ENCODE data around the gene NUP210L. TPM values are rescaled to one million over a fixed set of nuclear protein-coding genes. Genes with fewer than 3 reads are reported as not detected.

Gene NUP210L
- total and polyA plus RNA-seq, 9 of the 15 experiments (the other 6 are each of a cell fraction or from before 2014, with no cell fraction given): 0.01 to 0.04 TPM; not detected in 7

DNA sequence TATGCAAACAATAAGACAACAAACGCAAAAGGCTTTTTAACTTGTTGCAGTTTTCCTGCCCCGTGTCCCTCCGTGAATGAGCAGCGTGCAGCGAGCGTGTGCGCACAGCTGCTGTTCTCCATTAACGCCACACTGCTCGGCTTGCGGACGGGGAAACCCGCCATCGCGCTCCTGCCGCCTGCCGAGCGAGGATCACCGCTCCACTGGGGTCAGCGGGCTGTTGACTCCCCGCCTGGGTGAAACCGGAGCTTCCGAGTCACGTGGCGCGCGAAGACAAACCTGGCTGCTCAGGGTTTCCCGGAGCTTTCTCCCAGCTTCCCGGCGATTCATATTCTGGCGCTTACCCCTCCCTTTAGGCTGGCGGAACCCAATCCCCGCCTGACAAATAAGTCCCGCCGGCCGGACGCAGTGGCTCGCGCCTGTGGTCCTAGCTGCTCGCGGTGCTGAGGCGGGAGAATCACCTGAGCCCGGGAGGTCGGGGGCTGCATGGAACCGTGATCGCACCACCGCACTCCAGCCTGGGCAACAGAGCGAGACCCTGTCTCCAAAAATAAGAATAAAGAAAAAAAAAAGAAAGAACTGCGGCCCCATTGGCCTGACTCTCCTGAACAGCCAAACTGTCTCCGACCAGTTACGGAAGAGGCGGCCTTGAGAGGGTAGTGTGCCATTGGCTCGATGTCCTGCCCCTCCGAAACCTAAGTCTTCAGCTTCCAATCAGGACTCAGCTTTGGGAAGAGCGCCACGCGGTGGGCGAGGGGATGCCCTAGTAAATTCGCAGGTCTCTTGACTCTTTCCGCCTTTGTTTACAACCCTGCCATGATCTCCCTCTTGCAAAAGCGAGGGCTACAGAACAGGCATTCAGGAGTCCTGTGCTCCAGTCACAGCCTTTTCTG lies 187.5 kb downstream of the NUP210L start, which contains the start of gene CREB3L4 (continued):
- TF ChIP-seq, protein P1, sequence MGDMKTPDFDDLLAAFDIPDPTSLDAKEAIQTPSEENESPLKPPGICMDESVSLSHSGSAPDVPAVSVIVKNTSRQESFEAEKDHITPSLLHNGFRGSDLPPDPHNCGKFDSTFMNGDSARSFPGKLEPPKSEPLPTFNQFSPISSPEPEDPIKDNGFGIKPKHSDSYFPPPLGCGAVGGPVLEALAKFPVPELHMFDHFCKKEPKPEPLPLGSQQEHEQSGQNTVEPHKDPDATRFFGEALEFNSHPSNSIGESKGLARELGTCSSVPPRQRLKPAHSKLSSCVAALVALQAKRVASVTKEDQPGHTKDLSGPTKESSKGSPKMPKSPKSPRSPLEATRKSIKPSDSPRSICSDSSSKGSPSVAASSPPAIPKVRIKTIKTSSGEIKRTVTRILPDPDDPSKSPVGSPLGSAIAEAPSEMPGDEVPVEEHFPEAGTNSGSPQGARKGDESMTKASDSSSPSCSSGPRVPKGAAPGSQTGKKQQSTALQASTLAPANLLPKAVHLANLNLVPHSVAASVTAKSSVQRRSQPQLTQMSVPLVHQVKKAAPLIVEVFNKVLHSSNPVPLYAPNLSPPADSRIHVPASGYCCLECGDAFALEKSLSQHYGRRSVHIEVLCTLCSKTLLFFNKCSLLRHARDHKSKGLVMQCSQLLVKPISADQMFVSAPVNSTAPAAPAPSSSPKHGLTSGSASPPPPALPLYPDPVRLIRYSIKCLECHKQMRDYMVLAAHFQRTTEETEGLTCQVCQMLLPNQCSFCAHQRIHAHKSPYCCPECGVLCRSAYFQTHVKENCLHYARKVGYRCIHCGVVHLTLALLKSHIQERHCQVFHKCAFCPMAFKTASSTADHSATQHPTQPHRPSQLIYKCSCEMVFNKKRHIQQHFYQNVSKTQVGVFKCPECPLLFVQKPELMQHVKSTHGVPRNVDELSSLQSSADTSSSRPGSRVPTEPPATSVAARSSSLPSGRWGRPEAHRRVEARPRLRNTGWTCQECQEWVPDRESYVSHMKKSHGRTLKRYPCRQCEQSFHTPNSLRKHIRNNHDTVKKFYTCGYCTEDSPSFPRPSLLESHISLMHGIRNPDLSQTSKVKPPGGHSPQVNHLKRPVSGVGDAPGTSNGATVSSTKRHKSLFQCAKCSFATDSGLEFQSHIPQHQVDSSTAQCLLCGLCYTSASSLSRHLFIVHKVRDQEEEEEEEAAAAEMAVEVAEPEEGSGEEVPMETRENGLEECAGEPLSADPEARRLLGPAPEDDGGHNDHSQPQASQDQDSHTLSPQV (IDR thresholded peaks at IDR 0.05): peak; percentile 50; the same call in 1 of the 2 replicates
- TF ChIP-seq RBM17 (IDR thresholded peaks at IDR 0.05; ENCODE audit: borderline replicate concordance, low read depth, low read length): no peak
- TF ChIP-seq BRCA1 (IDR thresholded peaks at IDR 0.05): no peak
- no peak for TF ChIP-seq BRCA1 (CRISPR knock-in tag; IDR thresholded peaks at IDR 0.05)
- TF ChIP-seq, protein P2, sequence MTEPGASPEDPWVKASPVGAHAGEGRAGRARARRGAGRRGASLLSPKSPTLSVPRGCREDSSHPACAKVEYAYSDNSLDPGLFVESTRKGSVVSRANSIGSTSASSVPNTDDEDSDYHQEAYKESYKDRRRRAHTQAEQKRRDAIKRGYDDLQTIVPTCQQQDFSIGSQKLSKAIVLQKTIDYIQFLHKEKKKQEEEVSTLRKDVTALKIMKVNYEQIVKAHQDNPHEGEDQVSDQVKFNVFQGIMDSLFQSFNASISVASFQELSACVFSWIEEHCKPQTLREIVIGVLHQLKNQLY (CRISPR knock-in tag; conservative IDR thresholded peaks at IDR 0.05): 0 out of 4 replicates have a peak, but pooled peaks of 1 of the 2 experiments have one; percentile 19
- TF ChIP-seq EWSR1 (IDR thresholded peaks at IDR 0.05; ENCODE audit: borderline replicate concordance, low read depth, partially characterized antibody): no peak
- TF ChIP-seq, protein P3, sequence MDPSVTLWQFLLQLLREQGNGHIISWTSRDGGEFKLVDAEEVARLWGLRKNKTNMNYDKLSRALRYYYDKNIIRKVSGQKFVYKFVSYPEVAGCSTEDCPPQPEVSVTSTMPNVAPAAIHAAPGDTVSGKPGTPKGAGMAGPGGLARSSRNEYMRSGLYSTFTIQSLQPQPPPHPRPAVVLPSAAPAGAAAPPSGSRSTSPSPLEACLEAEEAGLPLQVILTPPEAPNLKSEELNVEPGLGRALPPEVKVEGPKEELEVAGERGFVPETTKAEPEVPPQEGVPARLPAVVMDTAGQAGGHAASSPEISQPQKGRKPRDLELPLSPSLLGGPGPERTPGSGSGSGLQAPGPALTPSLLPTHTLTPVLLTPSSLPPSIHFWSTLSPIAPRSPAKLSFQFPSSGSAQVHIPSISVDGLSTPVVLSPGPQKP (CRISPR knock-in tag; IDR thresholded peaks at IDR 0.05): no peak
- TF ChIP-seq SRSF7 (optimal IDR thresholded peaks at IDR 0.05; ENCODE audit: low read depth, low read length): no peak
- TF ChIP-seq NFE2 (IDR thresholded peaks at IDR 0.05; ENCODE audit: low read depth): no peak
- TF ChIP-seq ZNF785 (CRISPR knock-in tag; IDR thresholded peaks at IDR 0.05): no peak
- TF ChIP-seq ZNF239 (CRISPR knock-in tag; IDR thresholded peaks at IDR 0.05): no peak
- TF ChIP-seq, protein P4, sequence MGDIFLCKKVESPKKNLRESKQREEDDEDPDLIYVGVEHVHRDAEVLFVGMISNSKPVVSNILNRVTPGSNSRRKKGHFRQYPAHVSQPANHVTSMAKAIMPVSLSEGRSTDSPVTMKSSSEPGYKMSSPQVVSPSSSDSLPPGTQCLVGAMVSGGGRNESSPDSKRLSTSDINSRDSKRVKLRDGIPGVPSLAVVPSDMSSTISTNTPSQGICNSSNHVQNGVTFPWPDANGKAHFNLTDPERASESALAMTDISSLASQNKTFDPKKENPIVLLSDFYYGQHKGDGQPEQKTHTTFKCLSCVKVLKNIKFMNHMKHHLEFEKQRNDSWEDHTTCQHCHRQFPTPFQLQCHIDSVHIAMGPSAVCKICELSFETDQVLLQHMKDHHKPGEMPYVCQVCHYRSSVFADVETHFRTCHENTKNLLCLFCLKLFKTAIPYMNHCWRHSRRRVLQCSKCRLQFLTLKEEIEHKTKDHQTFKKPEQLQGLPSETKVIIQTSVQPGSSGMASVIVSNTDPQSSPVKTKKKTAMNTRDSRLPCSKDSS (IDR thresholded peaks at IDR 0.05; ENCODE audit: low read depth, partially characterized antibody): no peak
- TF ChIP-seq ZNF311 (CRISPR knock-in tag; IDR thresholded peaks at IDR 0.05): no peak
- no peak for TF ChIP-seq ZNF707 (CRISPR knock-in tag; conservative IDR thresholded peaks at IDR 0.05)
- peak; percentile 87 for TF ChIP-seq NEUROD1 (IDR thresholded peaks at IDR 0.05; ENCODE audit: borderline replicate concordance, low read depth, low read length, partially characterized antibody)
- TF ChIP-seq ESRRB (CRISPR knock-in tag; IDR thresholded peaks at IDR 0.05; ENCODE audit: borderline replicate concordance): no peak
- no peak for TF ChIP-seq ELF4 (CRISPR knock-in tag; IDR thresholded peaks at IDR 0.05)
- peak; percentile 82; the same call in 1 of the 2 replicates for TF ChIP-seq PHF8 (IDR thresholded peaks at IDR 0.05; ENCODE audit: borderline replicate concordance, low read length)
- TF ChIP-seq SMC3 (conservative IDR thresholded peaks at IDR 0.05; ENCODE audit: insufficient read depth, low read depth, low read length): no peak
- no peak for TF ChIP-seq NELFE (IDR thresholded peaks at IDR 0.05; ENCODE audit: insufficient read depth, insufficient read length)

Measured in K562 (cell line).